Measurements from ENCODE around the gene RNF222. TPM values are rescaled to one million over a fixed set of nuclear protein-coding genes. Genes with fewer than 3 reads are reported as not detected.
"Not testable (repeated sequence)": the region's sequence is repeated elsewhere in the genome, so short reads cannot be mapped to it uniquely, and the experiment has no call there.

Gene RNF222
- total RNA-seq, 1 experiment from 2014 or later: not detected

DNA sequence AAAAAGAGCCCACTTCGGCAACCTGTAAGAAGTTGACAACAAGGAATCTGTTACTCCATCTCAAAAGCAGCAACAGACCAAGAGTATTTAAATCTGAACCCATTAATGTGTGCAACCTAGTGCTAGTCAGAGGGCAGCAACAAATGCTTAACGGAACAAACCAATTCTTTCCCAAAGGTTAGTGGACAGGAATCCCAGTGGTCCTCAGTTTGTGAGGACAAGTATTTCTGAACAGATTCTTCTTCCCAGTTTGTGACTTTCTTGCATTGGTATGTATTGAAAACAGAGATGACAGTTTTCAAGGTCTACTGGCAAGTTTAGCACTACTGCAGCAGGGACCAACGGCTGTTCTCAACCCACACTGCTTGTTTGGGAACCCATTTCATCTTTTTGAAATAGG lies 17.6 kb downstream of the RNF222 start:
- no peak for DNase-seq (ENCODE audit: low read depth)

DNA sequence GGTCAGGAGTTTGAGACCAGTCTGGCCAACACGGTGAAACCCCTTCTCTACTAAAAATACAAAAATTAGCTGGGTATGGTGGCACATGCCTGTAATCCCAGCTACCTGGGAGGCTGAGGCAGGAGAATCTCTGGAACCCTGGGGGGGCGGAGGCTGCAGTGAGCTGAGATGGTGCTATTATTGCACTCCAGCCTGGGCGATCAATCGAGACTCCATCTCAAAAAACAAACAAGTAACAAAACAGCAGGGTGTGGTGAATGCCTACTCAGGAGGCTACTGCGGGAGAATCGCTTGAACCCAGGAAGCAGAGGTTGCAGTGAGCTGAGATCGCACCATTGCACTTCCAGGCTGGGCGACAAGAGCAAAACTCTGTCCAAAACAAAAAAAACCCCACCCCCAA lies 19.5 kb downstream of the RNF222 start:
- DNase-seq (ENCODE audit: low read depth): not testable (repeated sequence)

- DNase-seq (ENCODE audit: low read depth): no peak
Observed at GRCh38 chr17:8377422-8377821, 20.2 kb downstream of the RNF222 start.

DNA sequence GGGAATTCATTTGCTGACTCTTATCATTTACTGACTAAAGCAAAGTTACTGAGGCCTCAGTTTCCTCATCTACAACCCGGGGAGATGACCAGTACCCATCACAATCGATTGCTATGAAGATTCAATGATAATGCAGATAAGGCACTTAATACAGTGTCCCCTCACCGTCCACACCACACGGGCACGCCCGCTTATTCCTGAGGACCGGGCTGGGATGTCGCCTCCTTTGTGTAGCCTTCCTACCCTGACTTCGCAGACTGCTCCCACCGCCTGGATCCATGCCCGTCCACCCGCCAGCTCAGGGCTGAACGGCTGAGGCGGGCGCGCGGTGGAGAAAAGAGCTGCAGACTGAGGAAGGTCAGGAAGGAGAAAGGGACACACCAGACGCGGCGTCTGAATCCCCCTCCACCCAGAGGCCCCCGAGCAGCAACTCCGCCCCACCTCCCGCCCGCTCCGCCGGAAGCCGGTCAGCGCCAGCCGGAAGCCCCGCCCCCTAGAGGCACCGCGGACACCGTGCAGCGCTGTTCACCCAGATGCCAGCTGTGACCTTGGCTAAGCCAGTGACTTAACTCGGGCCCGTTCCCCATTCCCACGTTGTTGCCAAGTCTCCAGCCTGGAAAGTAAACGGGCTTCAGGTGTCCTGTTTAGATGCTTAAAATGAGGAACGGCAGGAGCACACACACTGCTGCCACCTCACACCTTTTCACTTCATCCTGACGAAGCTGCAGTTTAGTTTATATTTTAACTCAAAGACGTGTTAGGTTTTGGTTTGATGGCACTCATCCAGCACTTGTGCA lies 21.2 kb downstream of the RNF222 start, which contains the start of gene KRABD2:
Gene KRABD2, minus strand, starts transcription at position 434 of the 797 bp plus-strand sequence.
- DNase-seq (ENCODE audit: low read depth): peak; percentile 82

DNA sequence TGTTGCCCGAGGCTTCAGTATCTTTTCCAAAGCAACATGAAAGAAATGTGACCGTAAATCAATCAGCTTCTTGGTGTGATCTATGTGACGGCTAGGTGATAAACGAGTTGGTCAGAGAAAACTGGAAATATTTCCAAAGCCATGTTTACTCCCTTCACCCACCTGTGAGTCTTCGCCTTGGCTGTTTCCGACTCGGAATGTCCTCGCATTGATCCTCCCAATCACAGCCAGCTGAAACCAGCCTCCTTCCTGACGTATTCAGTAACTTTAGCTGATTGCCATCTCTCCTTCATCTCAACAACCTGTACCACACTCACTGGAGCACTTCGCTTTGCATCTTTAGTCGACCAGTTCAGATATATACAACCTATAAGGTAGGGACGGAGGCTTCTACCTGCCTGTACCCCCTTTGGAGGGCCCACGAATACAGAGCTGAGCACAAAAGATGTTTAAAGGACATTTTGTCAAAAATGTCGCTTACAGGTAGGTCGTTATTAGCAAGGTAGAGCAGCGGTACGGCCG lies 21.8 kb downstream of the RNF222 start:
- no peak for DNase-seq (ENCODE audit: low read depth)

GRCh38 chr17:8373856-8374255 lies 23.8 kb downstream of the RNF222 start:
- DNase-seq (ENCODE audit: low read depth): not testable (repeated sequence)

DNA sequence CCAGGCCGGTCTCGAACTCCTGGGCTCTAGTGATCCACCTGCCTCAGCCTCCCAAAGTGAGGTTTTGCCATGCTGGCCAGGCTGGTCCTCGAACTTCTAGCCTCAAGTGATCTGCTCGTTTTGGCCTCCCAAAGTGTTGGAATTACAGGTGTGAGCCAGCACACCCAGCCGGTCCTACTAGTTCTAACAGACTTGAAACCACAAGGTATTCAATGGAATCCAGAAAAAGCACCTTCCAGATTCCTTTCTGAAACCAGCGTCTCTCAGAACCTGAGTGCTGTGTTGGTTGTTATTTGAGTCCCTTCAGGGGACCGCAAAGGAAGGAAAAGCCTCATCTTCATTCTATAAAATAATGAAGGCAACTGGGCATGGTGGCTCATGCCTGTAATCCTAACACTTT lies 25.2 kb downstream of the RNF222 start:
- DNase-seq (ENCODE audit: low read depth): no peak

DNA sequence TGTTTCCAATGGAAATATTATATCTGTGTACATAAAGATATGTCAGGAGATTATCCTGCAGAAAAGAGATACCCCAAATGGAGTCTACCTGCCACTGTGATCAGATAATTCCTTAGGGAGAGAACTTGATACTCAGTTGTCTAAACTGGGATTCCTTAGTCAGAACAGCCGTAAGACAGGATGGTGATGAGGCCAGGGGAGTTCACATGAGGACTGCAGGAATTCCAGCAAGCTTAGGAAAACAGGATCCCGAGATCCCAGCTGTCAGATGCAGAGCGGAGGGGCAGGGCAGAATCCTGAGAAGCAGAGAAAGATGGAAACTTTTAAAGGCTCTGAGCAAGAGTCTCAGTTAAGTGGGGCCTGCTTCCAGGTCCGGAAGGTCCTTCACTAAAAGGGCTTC lies 25.8 kb downstream of the RNF222 start:
- DNase-seq (ENCODE audit: low read depth): no peak

- no peak for DNase-seq (ENCODE audit: low read depth)
Observed at GRCh38 chr17:8369944-8370343, 27.7 kb downstream of the RNF222 start.

GRCh38 chr17:8368193-8368592 lies 29.4 kb downstream of the RNF222 start:
- no peak for DNase-seq (ENCODE audit: low read depth)

DNA sequence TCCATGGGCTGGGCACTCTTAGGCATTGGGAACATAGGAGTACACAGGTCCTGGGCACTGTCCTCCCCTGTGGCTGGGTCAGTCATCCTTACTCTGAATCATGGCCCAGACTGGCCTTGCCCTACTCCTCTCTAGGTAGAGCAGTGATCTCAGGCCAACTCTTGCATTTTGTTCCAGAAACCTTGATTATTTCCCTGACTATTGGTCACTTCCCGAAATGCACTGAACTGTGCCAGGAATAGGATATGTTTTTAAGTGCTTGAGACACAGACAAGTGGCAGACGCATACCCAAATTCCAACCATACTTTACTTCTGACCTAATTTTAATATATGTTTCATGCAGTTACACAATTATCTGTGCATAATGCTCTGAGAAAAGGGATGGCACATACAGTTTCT lies 31.4 kb downstream of the RNF222 start:
- no peak for DNase-seq (ENCODE audit: low read depth)

GRCh38 chr17:8365143-8365542 lies 32.5 kb downstream of the RNF222 start:
- DNase-seq (ENCODE audit: low read depth): no peak

- DNase-seq (ENCODE audit: low read depth): no peak
Observed at GRCh38 chr17:8362651-8363332, 34.8 kb downstream of the RNF222 start.

GRCh38 chr17:8360751-8361150 lies 36.9 kb downstream of the RNF222 start:
- DNase-seq (ENCODE audit: low read depth): no peak

DNA sequence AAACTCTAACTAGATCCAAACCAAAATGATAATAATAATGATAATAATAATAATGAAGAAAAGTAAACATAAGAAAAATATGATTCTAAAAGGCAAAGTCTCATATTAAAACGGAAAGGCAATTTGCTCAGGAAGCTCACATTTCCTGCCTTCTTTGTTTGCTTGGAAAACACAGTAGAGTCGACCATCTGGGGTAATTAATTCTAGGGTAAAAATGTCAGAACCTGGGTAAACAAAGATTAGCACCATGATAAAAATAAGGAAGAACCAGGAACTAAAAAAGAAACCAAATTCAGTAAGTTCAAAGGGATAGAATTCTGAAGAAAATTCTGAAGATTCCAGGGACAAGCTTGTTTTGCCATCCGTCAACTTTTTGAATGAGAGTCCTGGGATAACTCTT lies 37.4 kb downstream of the RNF222 start:
- DNase-seq (ENCODE audit: low read depth): no peak

- DNase-seq (ENCODE audit: low read depth): peak; percentile 82
Observed at GRCh38 chr17:8359769-8360168, 37.9 kb downstream of the RNF222 start.

GRCh38 chr17:8357910-8358309 lies 39.7 kb downstream of the RNF222 start:
- no peak for DNase-seq (ENCODE audit: low read depth)

GRCh38 chr17:8354236-8354635 lies 43.4 kb downstream of the RNF222 start:
- no peak for DNase-seq (ENCODE audit: low read depth)

DNA sequence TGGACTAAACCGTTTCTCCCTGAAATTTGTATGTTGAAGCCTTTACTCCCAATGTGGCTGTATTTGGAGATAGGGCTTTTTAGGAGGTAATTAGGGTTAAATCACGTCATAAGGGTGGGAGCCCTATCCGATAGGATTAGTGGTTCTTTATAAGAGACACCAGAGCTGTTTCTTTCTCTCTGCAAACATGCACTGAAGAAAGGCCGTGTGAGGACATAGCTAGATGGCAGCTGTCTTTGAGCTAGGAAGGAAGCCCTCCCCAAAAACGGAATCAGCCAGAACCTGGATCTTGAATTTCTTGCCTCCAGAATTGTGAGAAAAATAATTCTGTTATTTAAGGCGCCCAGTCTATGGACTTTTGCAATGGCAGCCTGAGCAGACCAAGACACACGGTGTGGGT lies 43.9 kb downstream of the RNF222 start:
- DNase-seq (ENCODE audit: low read depth): no peak

DNA sequence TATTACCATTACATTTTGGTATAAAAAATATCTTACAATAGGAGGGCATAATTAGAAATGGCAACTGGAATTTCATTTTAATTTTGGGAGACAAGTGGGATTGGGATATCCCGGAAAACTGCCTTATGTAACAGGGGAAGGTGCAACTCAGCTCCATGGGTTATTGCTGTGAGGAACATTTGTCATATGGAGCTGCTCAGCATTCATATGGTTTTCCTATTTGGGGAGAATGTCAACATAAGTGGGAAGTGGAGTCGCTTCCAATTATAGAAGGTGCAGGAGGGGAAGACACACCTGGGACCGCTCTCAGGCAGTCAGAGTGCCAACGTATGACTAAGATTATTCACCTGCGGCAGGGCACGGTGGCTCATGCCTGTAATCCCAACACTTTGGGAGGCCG lies 47.3 kb downstream of the RNF222 start:
- no peak for DNase-seq (ENCODE audit: low read depth)

- DNase-seq (ENCODE audit: low read depth): not testable (repeated sequence)
Observed at GRCh38 chr17:8347001-8347400, 50.6 kb downstream of the RNF222 start.

DNA sequence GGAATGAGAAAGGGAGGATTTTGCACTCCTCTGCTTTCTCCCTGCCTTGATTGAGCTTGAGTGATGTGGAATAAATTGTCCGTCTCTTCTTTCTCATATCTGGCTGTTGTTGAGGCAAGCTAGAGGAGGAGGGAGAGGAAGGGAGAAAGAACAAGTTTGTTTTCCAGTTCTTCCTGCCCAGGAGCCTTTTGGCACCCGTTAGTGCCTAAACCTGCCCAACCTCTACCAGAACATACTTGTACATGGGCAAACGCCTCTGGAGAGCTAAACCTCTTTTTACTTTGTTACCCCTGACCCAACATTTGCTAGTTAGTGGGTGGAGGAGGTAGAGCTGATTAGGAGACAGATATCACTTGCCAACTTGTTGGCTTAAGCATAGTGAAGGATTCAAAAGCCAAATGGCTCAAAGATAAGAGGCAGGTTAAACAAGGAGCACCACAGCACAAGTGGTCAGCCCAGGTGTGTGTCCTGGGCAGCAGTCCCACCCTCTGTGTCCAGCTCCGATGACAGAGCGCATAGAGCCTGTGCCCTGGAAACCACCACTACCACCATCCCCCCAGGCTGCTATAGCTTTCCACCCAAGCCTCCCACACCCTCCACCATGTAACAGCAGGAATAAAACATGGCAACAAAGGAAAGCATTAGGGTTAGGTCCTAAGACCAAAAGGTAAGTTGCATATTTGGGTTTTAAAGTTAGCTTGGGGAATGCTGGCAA lies 51.5 kb downstream of the RNF222 start:
- no peak for DNase-seq (ENCODE audit: low read depth)

All from RPMI7951 (cell line).